ENCODE data around the gene TBCK. TPM values are rescaled to one million over a fixed set of nuclear protein-coding genes. Genes with fewer than 3 reads are reported as not detected.
"Not testable (repeated sequence)": the region's sequence is repeated elsewhere in the genome, so short reads cannot be mapped to it uniquely, and the experiment has no call there.

Gene TBCK
- total RNA-seq, 1 donor from 2014 or later = 64.2 TPM

- H3K27ac Mint-ChIP-seq = no peak overlapping the region
- TF ChIP-seq CTCF (IDR thresholded peaks at IDR 0.05; ENCODE audit: unreplicated experiment) = peak; percentile 73
- no peaks in the 10 kb centered on the region for H3K4me1 Mint-ChIP-seq
- DNase-seq (ENCODE audit: low spot score in 2 of 2, unreplicated experiment in 2 of 2) = no peak
- no peak overlapping the region for H3K4me3 Mint-ChIP-seq
- no peaks in the 10 kb centered on the region for H3K9me3 Mint-ChIP-seq
- peaks cover 18% of the 10 kb centered on the region for H3K36me3 Mint-ChIP-seq
- no peaks in the 10 kb centered on the region for H3K27me3 Mint-ChIP-seq (ENCODE audit: low read depth)
These were observed 77.1 kb downstream of the TBCK start for GRCh38 chr4:106238820-106239420.

DNA sequence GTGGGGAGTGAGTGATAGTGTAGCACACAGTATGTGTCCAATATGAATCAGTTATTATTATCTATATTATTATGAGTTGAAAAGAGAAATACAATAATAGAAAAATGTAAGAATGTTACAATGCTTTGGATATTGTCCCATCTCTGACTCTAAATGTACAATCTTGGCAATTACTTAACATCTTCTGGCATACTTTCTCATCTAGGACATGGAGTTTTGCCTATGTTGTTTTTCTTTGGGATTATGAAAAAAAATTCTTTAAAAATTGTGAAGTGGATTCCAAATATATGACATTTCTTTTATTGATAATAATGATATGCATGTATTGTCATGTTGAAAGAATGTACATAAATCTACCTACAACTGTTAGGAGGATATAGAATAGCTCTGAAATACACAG lies 84.1 kb downstream of the TBCK start:
- Mint-ChIP-seq H3K4me3 (no peak overlapping the region), H3K36me3 (peaks cover 37% of the 10 kb centered on the region), H3K9me3 (no peaks in the 10 kb centered on the region), H3K27me3 (ENCODE audit: low read depth) (no peaks in the 10 kb centered on the region), H3K27ac (no peak overlapping the region), H3K4me1 (no peaks in the 10 kb centered on the region)
- no peak for TF ChIP-seq CTCF (IDR thresholded peaks at IDR 0.05; ENCODE audit: unreplicated experiment)
- no peak for DNase-seq (ENCODE audit: low spot score in 2 of 2, unreplicated experiment in 2 of 2)

GRCh38 chr4:106222548-106222947 lies 93.5 kb downstream of the TBCK start:
- H3K9me3 Mint-ChIP-seq = peaks cover 11% of the 10 kb centered on the region
- H3K4me3 Mint-ChIP-seq = no peak overlapping the region
- H3K36me3 Mint-ChIP-seq = peaks cover 18% of the 10 kb centered on the region
- H3K4me1 Mint-ChIP-seq = no peaks in the 10 kb centered on the region
- H3K27ac Mint-ChIP-seq = no peak overlapping the region
- DNase-seq (ENCODE audit: low spot score in 2 of 2, unreplicated experiment in 2 of 2) = no peak
- TF ChIP-seq CTCF (IDR thresholded peaks at IDR 0.05; ENCODE audit: unreplicated experiment) = no peak
- no peaks in the 10 kb centered on the region for H3K27me3 Mint-ChIP-seq (ENCODE audit: low read depth)

DNA sequence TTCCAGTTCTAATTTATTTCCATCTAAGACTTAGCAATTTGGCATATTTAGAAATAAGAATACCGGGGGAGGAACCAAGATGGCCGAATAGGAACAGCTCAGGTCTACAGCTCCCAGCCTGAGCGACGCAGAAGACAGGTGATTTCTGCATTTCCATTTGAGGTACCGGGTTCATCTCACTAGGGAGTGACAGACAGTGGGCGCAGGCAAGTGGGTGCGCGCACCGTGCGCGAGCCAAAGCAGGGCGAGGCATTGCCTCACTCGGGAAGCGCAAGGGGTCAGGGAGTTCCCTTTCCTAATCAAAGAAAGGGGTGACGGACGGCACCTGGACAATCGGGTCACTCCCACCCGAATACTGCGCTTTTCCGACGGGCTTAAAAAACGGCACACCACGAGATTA lies 102.7 kb downstream of the TBCK start:
- H3K27me3 Mint-ChIP-seq (ENCODE audit: low read depth); H3K4me1 Mint-ChIP-seq; H3K9me3 Mint-ChIP-seq; DNase-seq (ENCODE audit: low spot score in 2 of 2, unreplicated experiment in 2 of 2); H3K27ac Mint-ChIP-seq; H3K4me3 Mint-ChIP-seq: not testable (repeated sequence)
- H3K36me3 Mint-ChIP-seq = peaks cover 20% of the 10 kb centered on the region

DNA sequence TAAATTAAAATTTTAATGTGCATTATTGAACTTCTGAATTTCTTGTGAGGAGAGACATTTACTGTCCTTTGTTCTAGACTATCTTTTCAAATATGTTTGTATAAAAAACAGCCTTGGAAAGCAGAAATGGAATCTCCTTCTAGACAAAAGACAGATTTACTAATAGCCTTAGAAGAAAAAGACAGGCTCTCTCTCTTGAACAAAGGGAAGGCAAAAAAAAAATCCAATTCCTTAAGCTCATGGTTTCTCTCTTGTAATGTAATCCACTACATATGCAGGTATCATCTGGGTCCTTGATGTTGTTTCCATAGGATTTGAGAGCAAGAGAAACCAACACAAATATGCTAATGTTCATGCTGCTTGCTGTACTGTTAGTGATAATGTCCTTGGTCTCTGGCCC lies 106.0 kb downstream of the TBCK start:
- peaks cover 10% of the 10 kb centered on the region for H3K36me3 Mint-ChIP-seq
- TF ChIP-seq CTCF (IDR thresholded peaks at IDR 0.05; ENCODE audit: unreplicated experiment) = no peak
- peaks cover under 1% of the 10 kb centered on the region for H3K9me3 Mint-ChIP-seq
- no peak overlapping the region for H3K4me3 Mint-ChIP-seq
- no peaks in the 10 kb centered on the region for H3K27me3 Mint-ChIP-seq (ENCODE audit: low read depth)
- no peak overlapping the region for H3K27ac Mint-ChIP-seq
- no peaks in the 10 kb centered on the region for H3K4me1 Mint-ChIP-seq
- no peak for DNase-seq (ENCODE audit: low spot score in 2 of 2, unreplicated experiment in 2 of 2)

- Mint-ChIP-seq H3K27me3 (ENCODE audit: low read depth) (no peaks in the 10 kb centered on the region), H3K9me3 (no peaks in the 10 kb centered on the region), H3K36me3 (peaks cover 10% of the 10 kb centered on the region), H3K4me3 (no peak overlapping the region), H3K4me1 (no peaks in the 10 kb centered on the region), H3K27ac (no peak overlapping the region)
- no peak for DNase-seq (ENCODE audit: low spot score in 2 of 2, unreplicated experiment in 2 of 2)
- no peak for TF ChIP-seq CTCF (IDR thresholded peaks at IDR 0.05; ENCODE audit: unreplicated experiment)
These were observed 107.2 kb downstream of the TBCK start for GRCh38 chr4:106208481-106209460.

Data from mesothelial cell of epicardium (in vitro differentiated cells).